BJ (cell line): ENCODE data around the gene TNRC6A. TPM values are rescaled to one million over a fixed set of nuclear protein-coding genes. Genes with fewer than 3 reads are reported as not detected.
"Not testable (repeated sequence)": the region's sequence is repeated elsewhere in the genome, so short reads cannot be mapped to it uniquely, and the experiment has no call there.

Experiments used
- CTCF ChIA-PET: fragments of 350-600 bp; formaldehyde crosslinking; extraction: SDS; loops from one replicate; lab custom pipeline; 2021; ENCODE audit warnings: antibody characterized with exemption, inconsistent platforms; lab: Yijun Ruan, JAX
- POLR2A ChIA-PET: fragments of 300-600 bp; sonication (Branson Sonifier 250); formaldehyde crosslinking; extraction: SDS; loops from one replicate; lab custom pipeline; 2021; ENCODE audit warnings: antibody characterized with exemption; lab: Charles Lee
- DNase-seq: peaks from one replicate; pipeline ENCODE4 v3.0.0-alpha.2; 2011; ENCODE audit warnings: low read depth
- H3K27me3 ChIP-seq: 2 replicates; pipeline ENCODE4 v1.6.0; 2011; ENCODE audit warnings: low read length; ENCODE audit not compliant: control insufficient read depth, insufficient read depth
- H3K36me3 ChIP-seq: 2 replicates; pipeline ENCODE4 v1.5.1; 2011; ENCODE audit warnings: low read length; ENCODE audit not compliant: control insufficient read depth, insufficient read depth
- H3K4me3 ChIP-seq: 2 replicates; pipeline ENCODE4 v1.5.1; 2011; ENCODE audit warnings: low read depth, mild to moderate bottlenecking, control low read depth, low read length
- CTCF ChIP-seq: IDR thresholded peaks from 2 replicates; pipeline ENCODE4 v1.5.1; 2011; ENCODE audit warnings: low read depth, mild to moderate bottlenecking, control low read depth, inconsistent platforms, low read length, moderate library complexity; ENCODE audit not compliant: insufficient read depth
- polyA plus RNA-seq: library from polyadenylated mRNA; depleted of rRNA; stranded (reverse); fragments of >200 nt; gene quantifications from 2 replicates; pipeline ENCODE4 v1.2.3, GENCODE V29; 2011

The TNRC6A gene
- polyA plus RNA-seq, 1 experiment, result 44.8 TPM

- Histone ChIP-seq H3K27me3 (no peaks in the 10 kb centered on the region), H3K4me3 (no peak overlapping the region), H3K36me3 (no peaks in the 10 kb centered on the region)
- ChIA-PET CTCF (interaction anchor here (1.1 kb wide), 1 partner anchor 19 kb away, joined by 3 read pairs; no protein-coding TSS in a partner anchor), POLR2A (no interaction called here)
- no peak for DNase-seq
- no peak for TF ChIP-seq CTCF
Measured at GRCh38 chr16:24839347-24839972, 110.0 kb downstream of the TNRC6A start.

- Histone ChIP-seq H3K27me3 (no peaks in the 10 kb centered on the region), H3K4me3 (no peak overlapping the region), H3K36me3 (no peaks in the 10 kb centered on the region)
- no peak for DNase-seq
- CTCF ChIA-PET, result interaction anchor here (0.9 kb wide), 1 partner anchor 289 kb away, joined by 3 read pairs; no protein-coding TSS in a partner anchor
- POLR2A ChIA-PET, result no interaction called here
- TF ChIP-seq CTCF, result no peak
Measured at GRCh38 chr16:24841291-24841690, 111.8 kb downstream of the TNRC6A start.

- DNase-seq, result no peak
- no peak for TF ChIP-seq CTCF
- CTCF ChIA-PET, result interaction anchor here (1.2 kb wide), 1 partner anchor 10 kb away, joined by 3 read pairs; no protein-coding TSS in a partner anchor
- Histone ChIP-seq H3K36me3 (no peaks in the 10 kb centered on the region), H3K4me3 (no peak overlapping the region), H3K27me3 (no peaks in the 10 kb centered on the region)
- POLR2A ChIA-PET, result no interaction called here
Measured at GRCh38 chr16:24844101-24845030, 114.9 kb downstream of the TNRC6A start.

GRCh38 chr16:24845031-24845365 lies 115.5 kb downstream of the TNRC6A start:
- POLR2A ChIA-PET, DNase-seq, H3K36me3 ChIP-seq, H3K4me3 ChIP-seq, H3K27me3 ChIP-seq: not testable (repeated sequence)
- CTCF ChIA-PET, result interaction anchor here (1.2 kb wide), 1 partner anchor 11 kb away, joined by 3 read pairs; no protein-coding TSS in a partner anchor

GRCh38 chr16:24845726-24846547 lies 116.5 kb downstream of the TNRC6A start, which contains the start of gene SLC5A11:
TSS of gene SLC5A11 (plus strand) at chr16:24845963. CDS start at chr16:24858644, 12,681 bp downstream.
- Histone ChIP-seq H3K4me3 (no peak within 1 kb of the TSS), H3K36me3 (no peaks in the 10 kb centered on the region), H3K27me3 (no peaks in the 10 kb centered on the region)
- POLR2A ChIA-PET, result no interaction called here
- no peak for TF ChIP-seq CTCF
- no peak for DNase-seq
- CTCF ChIA-PET, result interaction anchor here (1.1 kb wide), 1 partner anchor 60 kb away, joined by 3 read pairs; no protein-coding TSS in a partner anchor
